Measurements from ENCODE around the gene INPP4A.

Gene INPP4A

GRCh38 chr2:98632351-98632750 is 187.7 kb downstream of the INPP4A start:
- no peak overlapping the region for H3K4me3 ChIP-seq (ENCODE audit: low read depth, low read length)
- TF ChIP-seq CTCF (IDR thresholded peaks at IDR 0.05; ENCODE audit: insufficient read depth, low read depth, low read length, missing control alignments), result no peak
- no peak for DNase-seq (ENCODE audit: low read depth)

- H3K4me3 ChIP-seq (ENCODE audit: low read depth, low read length), result no peak overlapping the region
- DNase-seq (ENCODE audit: low read depth), result peak; percentile 25
- peak; percentile 41 for TF ChIP-seq CTCF (IDR thresholded peaks at IDR 0.05; ENCODE audit: insufficient read depth, low read depth, low read length, missing control alignments)
Observed at GRCh38 chr2:98634406-98635092, 189.9 kb downstream of the INPP4A start.

- no peak for TF ChIP-seq CTCF (IDR thresholded peaks at IDR 0.05; ENCODE audit: insufficient read depth, low read depth, low read length, missing control alignments)
- no peak overlapping the region for H3K4me3 ChIP-seq (ENCODE audit: low read depth, low read length)
- peak; percentile 86 for DNase-seq (ENCODE audit: low read depth)
Observed at GRCh38 chr2:98637401-98638147, 192.9 kb downstream of the INPP4A start.

GRCh38 chr2:98643496-98644100 is 198.9 kb downstream of the INPP4A start:
- H3K4me3 ChIP-seq (ENCODE audit: low read depth, low read length), result no peak overlapping the region
- DNase-seq (ENCODE audit: low read depth), result no peak
- no peak for TF ChIP-seq CTCF (IDR thresholded peaks at IDR 0.05; ENCODE audit: insufficient read depth, low read depth, low read length, missing control alignments)

All from GM12865 (cell line).